ENCODE results near the gene TRIP11. TPM values are rescaled to one million over a fixed set of nuclear protein-coding genes. Genes with fewer than 3 reads are reported as not detected.

TRIP11 gene
- total RNA-seq, 1 experiment from 2014 or later = 37.3 TPM

DNA sequence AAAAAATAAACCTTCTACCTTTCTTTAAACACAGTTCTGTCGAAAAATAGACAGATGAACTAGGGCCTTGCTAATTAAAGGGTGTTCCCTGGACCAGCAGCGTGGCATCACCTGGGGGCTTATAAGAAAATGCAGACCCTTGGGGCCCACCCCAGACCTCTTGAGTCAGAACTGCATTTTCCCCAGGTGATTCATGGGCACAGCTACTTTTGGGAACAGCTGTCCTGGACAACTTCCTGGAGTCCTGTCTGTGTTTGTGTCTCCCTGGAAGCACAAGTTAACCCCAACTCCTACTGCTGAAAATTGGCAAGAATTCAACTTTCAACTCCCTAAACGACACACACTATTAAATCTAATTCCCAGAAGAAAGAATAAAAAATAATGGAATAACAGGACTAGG is 110.2 kb downstream of the TRIP11 start:
- intact Hi-C loops (cut with micrococcal nuclease; ENCODE audit: unreplicated experiment) = no loop called here
- Histone ChIP-seq H3K27ac (ENCODE audit: low read length) (no peak overlapping the region), H3K4me1 (ENCODE audit: control insufficient read depth, insufficient read depth, low read length) (no peaks in the 10 kb centered on the region), H3K9me3 (ENCODE audit: control insufficient read depth, insufficient read depth, low read depth, low read length) (no peaks in the 10 kb centered on the region), H3K4me3 (ENCODE audit: low read depth in 2 of 2, low read length in 2 of 2) (no peak overlapping the region), H3K27me3 (ENCODE audit: control insufficient read depth, insufficient read depth, low read length) (no peaks in the 10 kb centered on the region), H3K36me3 (ENCODE audit: control insufficient read depth, insufficient read depth, low read length) (no peaks in the 10 kb centered on the region)
- TF ChIP-seq POLR2AphosphoS5 (IDR thresholded peaks at IDR 0.05; ENCODE audit: low read depth, low read length) = no peak
- TF ChIP-seq, protein P1, sequence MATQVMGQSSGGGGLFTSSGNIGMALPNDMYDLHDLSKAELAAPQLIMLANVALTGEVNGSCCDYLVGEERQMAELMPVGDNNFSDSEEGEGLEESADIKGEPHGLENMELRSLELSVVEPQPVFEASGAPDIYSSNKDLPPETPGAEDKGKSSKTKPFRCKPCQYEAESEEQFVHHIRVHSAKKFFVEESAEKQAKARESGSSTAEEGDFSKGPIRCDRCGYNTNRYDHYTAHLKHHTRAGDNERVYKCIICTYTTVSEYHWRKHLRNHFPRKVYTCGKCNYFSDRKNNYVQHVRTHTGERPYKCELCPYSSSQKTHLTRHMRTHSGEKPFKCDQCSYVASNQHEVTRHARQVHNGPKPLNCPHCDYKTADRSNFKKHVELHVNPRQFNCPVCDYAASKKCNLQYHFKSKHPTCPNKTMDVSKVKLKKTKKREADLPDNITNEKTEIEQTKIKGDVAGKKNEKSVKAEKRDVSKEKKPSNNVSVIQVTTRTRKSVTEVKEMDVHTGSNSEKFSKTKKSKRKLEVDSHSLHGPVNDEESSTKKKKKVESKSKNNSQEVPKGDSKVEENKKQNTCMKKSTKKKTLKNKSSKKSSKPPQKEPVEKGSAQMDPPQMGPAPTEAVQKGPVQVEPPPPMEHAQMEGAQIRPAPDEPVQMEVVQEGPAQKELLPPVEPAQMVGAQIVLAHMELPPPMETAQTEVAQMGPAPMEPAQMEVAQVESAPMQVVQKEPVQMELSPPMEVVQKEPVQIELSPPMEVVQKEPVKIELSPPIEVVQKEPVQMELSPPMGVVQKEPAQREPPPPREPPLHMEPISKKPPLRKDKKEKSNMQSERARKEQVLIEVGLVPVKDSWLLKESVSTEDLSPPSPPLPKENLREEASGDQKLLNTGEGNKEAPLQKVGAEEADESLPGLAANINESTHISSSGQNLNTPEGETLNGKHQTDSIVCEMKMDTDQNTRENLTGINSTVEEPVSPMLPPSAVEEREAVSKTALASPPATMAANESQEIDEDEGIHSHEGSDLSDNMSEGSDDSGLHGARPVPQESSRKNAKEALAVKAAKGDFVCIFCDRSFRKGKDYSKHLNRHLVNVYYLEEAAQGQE (IDR thresholded peaks at IDR 0.05; ENCODE audit: insufficient read depth in 1 of 2, low read depth in 2 of 2, low read length in 1 of 2) = no peak
- DNase-seq (ENCODE audit: low read depth, low spot score) (no peak), ATAC-seq (no peak)
- BruUV-seq (replicated peaks) = no TSS peak
- ChIA-PET POLR2A (no interaction called here), CTCF (no interaction called here)
- in situ Hi-C loops (cut with HindIII; ENCODE audit: low pct_unique_long_range_greater_than_20kb, low sequenced_read_pairs) = no loop called here

DNA sequence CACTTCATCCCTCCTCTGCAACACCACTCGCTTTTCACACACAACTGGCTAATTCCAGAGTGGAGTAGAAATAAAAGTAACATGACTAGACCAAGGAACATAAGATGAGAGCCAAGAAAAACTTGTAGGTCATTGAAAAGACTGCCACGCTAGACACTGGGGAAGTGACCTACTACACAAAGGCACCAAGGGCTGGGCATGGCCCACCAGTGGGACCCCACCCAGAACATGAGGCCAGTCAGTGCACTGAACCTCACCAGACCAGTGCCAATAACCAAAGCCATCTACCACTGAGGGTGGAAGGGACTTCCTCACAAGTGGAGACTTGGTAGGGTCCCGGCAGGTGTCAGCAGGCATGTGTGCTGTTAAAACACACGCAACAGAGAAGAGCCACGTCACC is 112.1 kb downstream of the TRIP11 start:
- POLR2A ChIA-PET = no interaction called here
- Histone ChIP-seq H3K9me3 (ENCODE audit: control insufficient read depth, insufficient read depth, low read depth, low read length) (no peaks in the 10 kb centered on the region), H3K27me3 (ENCODE audit: control insufficient read depth, insufficient read depth, low read length) (no peaks in the 10 kb centered on the region), H3K27ac (ENCODE audit: low read length) (no peak overlapping the region), H3K36me3 (ENCODE audit: control insufficient read depth, insufficient read depth, low read length) (no peaks in the 10 kb centered on the region), H3K4me1 (ENCODE audit: control insufficient read depth, insufficient read depth, low read length) (no peaks in the 10 kb centered on the region), H3K4me3 (ENCODE audit: low read depth in 2 of 2, low read length in 2 of 2) (no peak overlapping the region)
- TF ChIP-seq TCF7L2 (IDR thresholded peaks at IDR 0.05; ENCODE audit: low read depth, low read length) (no peak), POLR2AphosphoS5 (IDR thresholded peaks at IDR 0.05; ENCODE audit: low read depth, low read length) (no peak), SIN3A (IDR thresholded peaks at IDR 0.05; ENCODE audit: borderline replicate concordance, insufficient read depth, low read depth, low read length) (no peak)
- TF ChIP-seq, protein P2, sequence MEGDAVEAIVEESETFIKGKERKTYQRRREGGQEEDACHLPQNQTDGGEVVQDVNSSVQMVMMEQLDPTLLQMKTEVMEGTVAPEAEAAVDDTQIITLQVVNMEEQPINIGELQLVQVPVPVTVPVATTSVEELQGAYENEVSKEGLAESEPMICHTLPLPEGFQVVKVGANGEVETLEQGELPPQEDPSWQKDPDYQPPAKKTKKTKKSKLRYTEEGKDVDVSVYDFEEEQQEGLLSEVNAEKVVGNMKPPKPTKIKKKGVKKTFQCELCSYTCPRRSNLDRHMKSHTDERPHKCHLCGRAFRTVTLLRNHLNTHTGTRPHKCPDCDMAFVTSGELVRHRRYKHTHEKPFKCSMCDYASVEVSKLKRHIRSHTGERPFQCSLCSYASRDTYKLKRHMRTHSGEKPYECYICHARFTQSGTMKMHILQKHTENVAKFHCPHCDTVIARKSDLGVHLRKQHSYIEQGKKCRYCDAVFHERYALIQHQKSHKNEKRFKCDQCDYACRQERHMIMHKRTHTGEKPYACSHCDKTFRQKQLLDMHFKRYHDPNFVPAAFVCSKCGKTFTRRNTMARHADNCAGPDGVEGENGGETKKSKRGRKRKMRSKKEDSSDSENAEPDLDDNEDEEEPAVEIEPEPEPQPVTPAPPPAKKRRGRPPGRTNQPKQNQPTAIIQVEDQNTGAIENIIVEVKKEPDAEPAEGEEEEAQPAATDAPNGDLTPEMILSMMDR (IDR thresholded peaks at IDR 0.05) = no peak
- TF ChIP-seq, protein P1 (IDR thresholded peaks at IDR 0.05; ENCODE audit: insufficient read depth in 1 of 2, low read depth in 2 of 2, low read length in 1 of 2) = no peak
- BruUV-seq (replicated peaks) = no TSS peak
- in situ Hi-C loops (cut with HindIII; ENCODE audit: low pct_unique_long_range_greater_than_20kb, low sequenced_read_pairs) = no loop called here
- no peak for ATAC-seq
- CTCF ChIA-PET = no interaction called here
- no peak for DNase-seq (ENCODE audit: low read depth, low spot score)
- intact Hi-C loops (cut with micrococcal nuclease; ENCODE audit: unreplicated experiment) = no loop called here

Measured in Panc1 (cell line).